Placental epithelial cell (primary cell): ENCODE results near the gene COX4I2. TPM values are rescaled to one million over a fixed set of nuclear protein-coding genes. Genes with fewer than 3 reads are reported as not detected.

Experiments used
- small RNA-seq: library from RNA; depleted of rRNA; stranded (forward); fragments of <200 nt; gene quantifications from one replicate; pipeline ENCODE3, GENCODE V24; 2012
- total RNA-seq: library from RNA; depleted of rRNA; stranded (reverse); fragments of >200 nt; gene quantifications from 2 replicates; pipeline ENCODE4 v1.2.3, GENCODE V29; 2012

Gene COX4I2
- not detected in 2 replicates for total RNA-seq

DNA sequence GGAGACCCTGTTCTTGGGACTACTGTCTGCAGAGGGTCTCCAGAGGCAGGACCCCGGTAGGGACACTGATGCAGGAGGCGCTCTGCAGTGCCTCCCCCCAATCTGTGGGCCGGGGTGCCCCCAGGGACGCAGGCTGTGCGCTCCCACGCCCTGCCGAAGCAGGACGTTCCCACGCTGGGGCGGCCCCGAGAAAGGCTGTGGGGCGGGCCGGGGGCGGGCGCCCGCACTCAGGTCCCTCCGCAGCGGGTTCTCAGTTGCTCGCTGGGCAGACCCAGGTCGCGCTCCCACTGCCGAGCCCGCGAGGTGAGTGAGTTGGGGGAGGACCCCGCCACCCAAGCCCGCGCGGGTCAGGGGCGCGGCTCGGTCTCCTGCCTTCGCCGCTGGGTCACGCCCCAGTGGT lies at the start of gene COX4I2:
Gene COX4I2 (plus strand): TSS at position 253 of the 400 bp plus-strand sequence. CDS start 1,106 bp downstream, outside the sequence.

GRCh38 chr20:31605031-31605901 lies 32.4 kb upstream of the COX4I2 start, which contains the start of gene ID1:
Gene ID1, plus strand, starts transcription at chr20:31605289. Its CDS starts 99 bp downstream, at chr20:31605388.

Small RNAs within 50 kb of the gene (small RNA-seq; reads per million reads assigned to genes)
- not detected for gene MIR3193

Other genes starting within 250 kb of the COX4I2 start
- gene DEFB119, start 247.3 kb upstream of the COX4I2 start, total RNA-seq = not detected in 2 replicates
- not detected in 2 replicates for gene DEFB121, start 231.7 kb upstream of the COX4I2 start, total RNA-seq
- not detected in 2 replicates for gene DEFB123, start 197.3 kb upstream of the COX4I2 start, total RNA-seq
- gene DEFB124, start 162.8 kb upstream of the COX4I2 start, total RNA-seq = not detected in 2 replicates
- gene REM1, start 162.6 kb upstream of the COX4I2 start, total RNA-seq = not detected in 2 replicates
- gene HM13, start 123.5 kb upstream of the COX4I2 start, total RNA-seq = 74.2 and 94.0 TPM in 2 replicates
- 2.3 and 2.4 TPM in 2 replicates for gene ID1, start 32.6 kb upstream of the COX4I2 start, total RNA-seq
- 73.4 and 115 TPM in 2 replicates for gene BCL2L1, start 85.0 kb downstream of the COX4I2 start, total RNA-seq
- gene TPX2, start 101.4 kb downstream of the COX4I2 start, total RNA-seq = 11.4 and 26.5 TPM in 2 replicates
- 0.22 TPM in 1 of 2 replicates, not detected in the other for gene MYLK2, start 181.4 kb downstream of the COX4I2 start, total RNA-seq
- not detected in 2 replicates for gene FOXS1, start 207.7 kb downstream of the COX4I2 start, total RNA-seq
- not detected in 2 replicates for gene DUSP15, start 232.6 kb downstream of the COX4I2 start, total RNA-seq
- gene TTLL9, start 232.7 kb downstream of the COX4I2 start, total RNA-seq = under 0.01 TPM in 1 of 2 replicates, not detected in the other